OCI-LY1 (cell line): ENCODE measurements around the gene RBM45.

Experiments used
- H2AFZ ChIP-seq: fragments of 200-600 bp; sonication (generic), shearing (Covaris generic); 2 replicates; pipeline ENCODE4 v1.6.0; 2014; ENCODE audit warnings: antibody characterized with exemption, mild to moderate bottlenecking, low read length
- H3F3A ChIP-seq: fragments of 200-600 bp; sonication (generic), shearing (Covaris generic); 2 replicates; pipeline ENCODE4 v1.6.0; 2014; ENCODE audit warnings: mild to moderate bottlenecking, antibody characterized with exemption, low read length, moderate library complexity; ENCODE audit not compliant: insufficient read depth
- H3K27ac ChIP-seq: fragments of 200-600 bp; sonication (generic); 2 replicates; pipeline ENCODE4 v1.5.1; 2014; ENCODE audit warnings: low read length, mixed run types, mild to moderate bottlenecking, low read depth; ENCODE audit not compliant: poor library complexity, severe bottlenecking
- H3K27me3 ChIP-seq: fragments of 200-600 bp; sonication (generic); 2 replicates; pipeline ENCODE4 v1.6.0; 2014; ENCODE audit warnings: antibody characterized with exemption, mild to moderate bottlenecking, low read length, moderate library complexity; ENCODE audit not compliant: insufficient read depth
- H3K36me3 ChIP-seq: fragments of 200-600 bp; sonication (generic); 2 replicates; pipeline ENCODE4 v1.6.1; 2014; ENCODE audit warnings: mild to moderate bottlenecking, antibody characterized with exemption, low read length, moderate library complexity, mixed read lengths; ENCODE audit not compliant: insufficient read depth
- H3K4me1 ChIP-seq: fragments of 200-600 bp; sonication (generic); 2 replicates; pipeline ENCODE4 v1.5.1; 2014; ENCODE audit warnings: mild to moderate bottlenecking, low read length, moderate library complexity; ENCODE audit not compliant: insufficient read depth, severe bottlenecking
- H3K4me2 ChIP-seq: fragments of 200-600 bp; sonication (generic), shearing (Covaris generic); 2 replicates; pipeline ENCODE4 v1.6.1; 2014; ENCODE audit warnings: low read length
- H3K4me3 ChIP-seq: fragments of 200-600 bp; sonication (generic); 2 replicates; pipeline ENCODE4 v1.5.1; 2014; ENCODE audit warnings: low read length, low read depth, mild to moderate bottlenecking, mixed read lengths; ENCODE audit not compliant: poor library complexity, severe bottlenecking
- H3K79me2 ChIP-seq: fragments of 200-600 bp; shearing (Covaris generic); 2 replicates; pipeline ENCODE4 v1.6.1; 2016; ENCODE audit warnings: mixed run types, low read length, mixed read lengths; ENCODE audit not compliant: insufficient read depth
- H3K9ac ChIP-seq: fragments of 200-600 bp; sonication (generic), shearing (Covaris generic); 2 replicates; pipeline ENCODE4 v1.6.1; 2014; ENCODE audit warnings: mild to moderate bottlenecking, low read length, mixed read lengths
- H3K9me2 ChIP-seq: fragments of 200-600 bp; sonication (generic), shearing (Covaris generic); 2 replicates; pipeline ENCODE4 v1.6.1; 2014; ENCODE audit warnings: low read depth, mild to moderate bottlenecking, low read length, mixed read lengths
- H3K9me3 ChIP-seq: fragments of 200-600 bp; shearing (Covaris generic); 2 replicates; pipeline ENCODE4 v1.6.1; 2014; ENCODE audit warnings: low read length, mixed read lengths
- H4K20me1 ChIP-seq: fragments of 200-600 bp; sonication (generic), shearing (Covaris generic); 2 replicates; pipeline ENCODE4 v1.6.0; 2016; ENCODE audit warnings: mild to moderate bottlenecking, low read length; ENCODE audit not compliant: insufficient read depth
- EZH2 ChIP-seq: fragments of 200-600 bp; sonication (generic), shearing (Covaris generic); IDR thresholded peaks from 2 replicates; pipeline ENCODE4 v1.8.0; 2017; ENCODE audit warnings: borderline replicate concordance, mixed run types, mild to moderate bottlenecking, antibody characterized with exemption, low read length, moderate library complexity, mixed read lengths
- TF ChIP-seq, protein P1 (sequence below): fragments of 200-600 bp; sonication (generic), shearing (Covaris generic); IDR thresholded peaks from 2 replicates; pipeline ENCODE4 v1.5.1; 2017; ENCODE audit warnings: mild to moderate bottlenecking, antibody characterized with exemption, low read length, moderate library complexity, mixed read lengths

The RBM45 gene

DNA sequence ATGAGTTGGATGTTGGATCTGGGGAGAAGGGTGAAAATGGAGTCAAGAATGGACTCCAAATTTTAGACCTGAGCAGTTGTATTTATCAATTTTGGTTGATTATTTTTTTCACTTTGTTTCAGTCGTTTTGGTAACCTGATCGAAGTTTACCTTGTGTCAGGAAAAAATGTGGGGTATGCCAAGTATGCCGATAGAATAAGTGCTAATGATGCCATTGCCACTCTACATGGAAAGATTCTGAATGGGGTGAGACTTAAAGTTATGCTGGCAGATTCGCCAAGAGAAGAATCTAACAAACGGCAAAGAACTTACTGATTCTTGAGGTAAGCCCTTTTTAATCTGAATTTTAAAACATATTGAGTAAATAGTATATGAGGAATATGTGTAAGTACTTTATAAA, 13.6 kb downstream of the RBM45 start:
- Histone ChIP-seq H3K79me2 (no peaks in the 10 kb centered on the region), H4K20me1 (no peaks in the 10 kb centered on the region), H2AFZ (no peak overlapping the region), H3K4me2 (no peak overlapping the region), H3K4me3 (no peak overlapping the region), H3K9me3 (no peaks in the 10 kb centered on the region), H3K9me2 (no peaks in the 10 kb centered on the region), H3K27ac (no peak overlapping the region), H3K4me1 (no peaks in the 10 kb centered on the region), H3K9ac (no peak overlapping the region), H3K36me3 (peaks cover 41% of the 10 kb centered on the region), H3F3A (no peaks in the 10 kb centered on the region), H3K27me3 (no peaks in the 10 kb centered on the region)
- no peak for TF ChIP-seq EZH2
- TF ChIP-seq, protein P1, sequence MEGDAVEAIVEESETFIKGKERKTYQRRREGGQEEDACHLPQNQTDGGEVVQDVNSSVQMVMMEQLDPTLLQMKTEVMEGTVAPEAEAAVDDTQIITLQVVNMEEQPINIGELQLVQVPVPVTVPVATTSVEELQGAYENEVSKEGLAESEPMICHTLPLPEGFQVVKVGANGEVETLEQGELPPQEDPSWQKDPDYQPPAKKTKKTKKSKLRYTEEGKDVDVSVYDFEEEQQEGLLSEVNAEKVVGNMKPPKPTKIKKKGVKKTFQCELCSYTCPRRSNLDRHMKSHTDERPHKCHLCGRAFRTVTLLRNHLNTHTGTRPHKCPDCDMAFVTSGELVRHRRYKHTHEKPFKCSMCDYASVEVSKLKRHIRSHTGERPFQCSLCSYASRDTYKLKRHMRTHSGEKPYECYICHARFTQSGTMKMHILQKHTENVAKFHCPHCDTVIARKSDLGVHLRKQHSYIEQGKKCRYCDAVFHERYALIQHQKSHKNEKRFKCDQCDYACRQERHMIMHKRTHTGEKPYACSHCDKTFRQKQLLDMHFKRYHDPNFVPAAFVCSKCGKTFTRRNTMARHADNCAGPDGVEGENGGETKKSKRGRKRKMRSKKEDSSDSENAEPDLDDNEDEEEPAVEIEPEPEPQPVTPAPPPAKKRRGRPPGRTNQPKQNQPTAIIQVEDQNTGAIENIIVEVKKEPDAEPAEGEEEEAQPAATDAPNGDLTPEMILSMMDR: no peak

DNA sequence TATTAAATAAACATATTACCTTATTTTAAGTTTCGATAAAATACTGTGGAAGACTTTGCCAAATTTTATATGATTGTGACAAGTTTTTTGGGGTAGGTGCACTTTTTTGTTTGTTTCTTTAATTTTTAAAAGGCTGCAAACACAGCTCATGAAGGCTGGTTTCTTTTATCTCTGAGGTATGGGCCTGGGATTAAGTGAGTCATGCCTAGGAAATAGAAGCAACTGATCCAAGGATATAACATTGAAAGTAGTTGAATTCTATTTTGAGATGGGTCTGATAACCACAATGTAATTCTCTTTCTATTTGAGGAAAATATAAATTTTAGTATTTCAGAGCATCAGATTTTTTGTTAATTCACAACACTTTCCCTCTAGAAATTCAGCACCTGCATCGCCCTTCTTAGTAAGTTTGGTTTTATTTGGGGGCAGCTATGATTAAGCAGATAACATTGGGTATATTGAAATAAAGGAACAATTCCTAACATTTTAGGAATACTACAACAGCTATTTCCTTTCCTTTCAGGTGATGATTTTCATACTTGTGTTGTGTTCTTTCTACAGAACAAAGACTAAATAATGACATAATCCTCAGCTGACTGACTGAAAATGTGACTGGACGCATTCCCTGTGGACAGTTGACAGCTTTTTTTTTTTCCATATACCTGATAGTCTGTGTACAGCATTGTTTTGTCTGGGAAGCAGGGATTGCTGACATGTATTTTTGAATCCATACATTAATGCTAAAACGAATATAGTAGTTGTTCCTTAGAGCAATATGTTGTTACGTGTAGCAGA, 16.8 kb downstream of the RBM45 start:
- Histone ChIP-seq H3K4me2 (no peak overlapping the region), H3K9me3 (no peaks in the 10 kb centered on the region), H3K4me3 (no peak overlapping the region), H4K20me1 (no peaks in the 10 kb centered on the region), H3K9ac (no peak overlapping the region), H3K9me2 (no peaks in the 10 kb centered on the region), H3K36me3 (peaks cover 18% of the 10 kb centered on the region), H3K27me3 (no peaks in the 10 kb centered on the region), H3K4me1 (no peaks in the 10 kb centered on the region), H3K79me2 (no peaks in the 10 kb centered on the region), H3K27ac (no peak overlapping the region), H2AFZ (no peak overlapping the region), H3F3A (no peaks in the 10 kb centered on the region)
- no peak for TF ChIP-seq EZH2
- TF ChIP-seq, protein P1: no peak

DNA sequence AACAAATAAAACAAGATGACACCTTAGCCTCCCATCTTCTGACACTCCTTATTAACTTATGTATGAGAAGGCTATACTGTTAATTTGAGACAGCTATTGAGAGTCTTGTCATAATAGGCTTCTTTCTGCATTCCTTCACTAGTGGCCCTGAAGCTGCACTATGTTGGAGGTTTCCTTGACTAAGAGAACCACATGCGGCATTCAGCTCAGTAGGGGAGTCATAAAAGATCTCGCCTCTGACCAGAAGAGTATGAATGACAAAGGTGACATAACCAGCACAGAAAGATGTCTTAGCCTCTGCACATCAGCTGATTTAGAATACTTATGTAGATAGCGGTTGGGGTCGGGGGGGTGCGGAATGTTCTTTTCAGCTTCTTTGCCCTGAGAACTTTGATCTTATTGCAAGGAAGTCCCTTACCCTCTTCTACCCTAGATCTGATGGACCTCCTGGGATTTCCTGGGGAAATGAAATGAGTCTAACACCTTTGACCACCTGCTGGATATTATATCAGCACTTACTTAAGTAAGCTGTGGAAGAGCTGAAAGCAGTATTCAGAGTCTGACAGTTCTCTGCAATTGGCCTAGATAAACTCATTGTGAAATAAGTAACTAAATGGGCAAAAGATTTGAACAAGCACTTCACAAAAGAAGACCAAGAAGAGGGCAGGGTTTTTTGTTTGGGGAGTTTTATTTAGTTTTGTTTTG, 24.2 kb downstream of the RBM45 start:
- no peaks in the 10 kb centered on the region for H3K79me2 ChIP-seq
- no peak overlapping the region for H3K9ac ChIP-seq
- H3K9me3 ChIP-seq: no peaks in the 10 kb centered on the region
- TF ChIP-seq EZH2: no peak
- TF ChIP-seq, protein P1: no peak
- H3F3A ChIP-seq: no peaks in the 10 kb centered on the region
- no peak overlapping the region for H3K4me3 ChIP-seq
- H4K20me1 ChIP-seq: no peaks in the 10 kb centered on the region
- H3K27ac ChIP-seq: no peak overlapping the region
- H3K9me2 ChIP-seq: no peaks in the 10 kb centered on the region
- H3K36me3 ChIP-seq: no peaks in the 10 kb centered on the region; the same call in 1 of the 2 replicates
- H3K4me1 ChIP-seq: no peaks in the 10 kb centered on the region
- no peak overlapping the region for H3K4me2 ChIP-seq
- no peak overlapping the region for H2AFZ ChIP-seq
- H3K27me3 ChIP-seq: no peaks in the 10 kb centered on the region
